GM18861 (cell line): ENCODE measurements around the gene LIG1.

Source experiments
- ATAC-seq: cut with Tn5 transposase; IDR thresholded peaks from one replicate; pipeline ENCODE4 v1.9.1; 2021; ENCODE audit not compliant: unreplicated experiment

LIG1 gene

GRCh38 chr19:48169939-48170803 is at the start of gene LIG1, which contains the start of gene ZSWIM9:
Gene LIG1, minus strand, starts transcription at chr19:48170344. Its CDS starts 4,778 bp downstream, at chr19:48165566.
Gene ZSWIM9, plus strand, starts transcription at chr19:48170680. Its CDS starts 1,123 bp downstream, at chr19:48171803.
- ATAC-seq: peak; percentile 61

GRCh38 chr19:48218997-48219396 is 48.9 kb upstream of the LIG1 start:
- ATAC-seq: no peak

DNA sequence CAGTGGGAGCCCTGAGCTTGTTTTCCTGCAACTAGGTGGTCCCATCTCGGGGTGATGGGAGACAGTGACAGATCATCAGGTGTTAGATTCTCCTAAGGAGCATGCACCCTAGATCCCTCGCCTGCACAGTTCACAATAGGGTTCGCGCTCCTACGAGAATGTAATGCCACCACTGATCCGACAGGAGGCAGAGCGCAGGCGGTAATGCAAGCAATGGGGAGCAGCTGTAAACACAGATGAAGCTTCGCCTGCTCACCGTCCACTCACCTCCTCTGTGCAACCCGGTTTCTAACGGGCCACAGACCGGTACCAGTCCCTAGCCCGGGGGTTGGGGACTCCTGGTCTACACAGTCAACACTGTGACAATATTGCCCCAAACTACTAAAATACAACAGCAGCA is 46.8 kb upstream of the LIG1 start:
- ATAC-seq: no peak

DNA sequence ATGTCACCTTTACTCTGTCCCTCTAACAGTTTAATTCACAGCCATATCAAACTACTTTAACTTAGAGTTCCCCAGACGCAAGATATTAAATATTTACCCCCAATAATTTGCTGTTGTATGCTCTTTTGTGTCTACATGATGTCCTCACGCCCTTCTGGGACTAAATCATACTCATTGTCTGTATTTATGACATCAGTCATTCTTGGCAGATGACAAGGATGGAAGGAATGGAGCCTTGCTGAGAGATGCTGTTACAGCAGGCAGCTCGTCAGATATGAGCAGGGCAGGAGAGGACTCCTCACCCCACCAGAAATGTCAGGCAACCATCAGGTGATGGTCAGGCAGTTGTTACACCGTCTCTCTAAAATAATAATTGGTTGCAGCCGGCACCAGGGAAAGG is 43.8 kb upstream of the LIG1 start:
- no peak for ATAC-seq

- ATAC-seq: no peak
Measured at GRCh38 chr19:48210005-48210404, 39.9 kb upstream of the LIG1 start.

GRCh38 chr19:48206397-48207093 is 36.4 kb upstream of the LIG1 start:
- ATAC-seq: no peak

GRCh38 chr19:48203794-48204628 is 33.9 kb upstream of the LIG1 start:
- ATAC-seq: peak; percentile 75

DNA sequence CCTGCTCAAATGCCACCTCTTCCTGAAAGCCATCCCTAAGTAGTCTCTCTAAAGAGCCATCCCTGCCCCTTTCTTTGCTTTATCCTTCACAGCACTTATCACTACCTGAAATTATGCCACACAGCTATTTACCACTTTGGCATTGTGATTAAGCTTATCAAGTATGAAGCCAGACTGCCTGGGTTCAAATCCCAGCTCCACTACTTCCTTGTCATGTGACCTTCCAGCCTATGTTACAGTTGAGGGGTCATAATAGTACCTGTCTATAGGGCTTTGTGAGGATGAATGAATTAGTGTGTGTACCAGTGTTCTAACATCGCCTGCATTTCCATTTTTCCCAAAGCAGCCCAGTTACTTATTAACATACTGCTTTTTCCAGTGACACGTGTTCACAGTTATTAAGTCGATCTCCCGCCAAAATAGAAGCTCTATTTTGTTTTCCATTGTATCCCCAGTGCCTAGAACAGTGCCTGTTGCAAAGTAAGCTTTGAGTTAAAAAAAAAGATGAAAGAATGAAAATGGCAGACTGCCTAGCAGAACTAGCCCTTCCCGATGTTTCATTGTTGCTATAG is 33.2 kb upstream of the LIG1 start:
- ATAC-seq: no peak

- no peak for ATAC-seq
Measured at GRCh38 chr19:48196933-48197665, 27.0 kb upstream of the LIG1 start.

- no peak for ATAC-seq
Measured at GRCh38 chr19:48196321-48196763, 26.2 kb upstream of the LIG1 start.

DNA sequence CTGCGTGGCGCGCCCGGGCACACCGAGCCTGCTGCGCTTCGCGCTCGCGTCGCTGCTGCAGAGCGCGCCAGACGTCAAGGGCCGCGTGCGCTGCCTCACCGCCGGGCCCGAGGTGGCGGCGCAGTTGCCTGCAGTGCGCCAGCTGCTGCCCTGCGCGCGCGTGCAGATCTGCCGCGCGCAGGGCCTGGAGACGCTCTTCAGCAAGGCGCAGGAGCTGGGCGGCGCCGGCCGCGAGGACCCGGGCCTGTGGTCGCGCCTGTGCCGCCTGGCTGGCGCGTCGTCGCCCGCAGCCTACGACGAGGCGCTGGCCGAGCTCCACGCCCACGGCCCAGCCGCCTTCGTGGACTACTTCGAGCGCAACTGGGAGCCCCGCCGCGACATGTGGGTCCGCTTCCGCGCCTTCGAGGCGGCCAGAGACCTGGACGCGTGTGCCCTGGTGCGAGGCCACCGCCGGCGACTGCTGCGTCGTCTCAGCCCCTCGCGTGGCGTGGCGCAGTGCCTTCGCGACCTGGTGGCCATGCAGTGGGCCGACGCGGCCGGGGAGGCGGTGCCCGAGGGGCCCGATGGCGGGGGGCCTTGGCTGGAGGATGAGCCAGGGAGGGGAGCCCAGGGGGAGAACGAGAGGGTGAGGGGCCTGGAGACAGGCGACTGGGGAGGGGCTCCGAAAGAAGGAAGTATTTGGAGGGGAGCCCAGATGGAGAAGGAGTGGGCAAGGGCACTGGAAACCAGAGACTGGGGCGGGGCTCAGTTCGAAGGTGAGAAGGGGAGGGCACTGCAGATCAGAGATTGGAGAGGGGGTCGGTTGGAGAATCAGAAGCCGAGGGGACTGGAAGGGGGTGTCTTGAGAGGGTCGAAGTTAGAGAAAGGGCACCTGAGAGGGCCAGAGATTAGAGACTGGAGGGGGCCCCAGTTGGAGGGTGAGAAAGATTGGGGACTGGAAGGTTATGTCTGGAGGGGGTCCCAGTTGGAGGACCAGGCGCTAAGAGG is 25.0 kb upstream of the LIG1 start:
- no peak for ATAC-seq

GRCh38 chr19:48194041-48194843 is 24.1 kb upstream of the LIG1 start:
- no peak for ATAC-seq

GRCh38 chr19:48192750-48193149 is 22.6 kb upstream of the LIG1 start:
- ATAC-seq: no peak

GRCh38 chr19:48190885-48191284 is 20.7 kb upstream of the LIG1 start:
- ATAC-seq: no peak

- ATAC-seq: no peak
Measured at GRCh38 chr19:48190288-48190884, 20.2 kb upstream of the LIG1 start.

- no peak for ATAC-seq
Measured at GRCh38 chr19:48186541-48186991, 16.4 kb upstream of the LIG1 start.

DNA sequence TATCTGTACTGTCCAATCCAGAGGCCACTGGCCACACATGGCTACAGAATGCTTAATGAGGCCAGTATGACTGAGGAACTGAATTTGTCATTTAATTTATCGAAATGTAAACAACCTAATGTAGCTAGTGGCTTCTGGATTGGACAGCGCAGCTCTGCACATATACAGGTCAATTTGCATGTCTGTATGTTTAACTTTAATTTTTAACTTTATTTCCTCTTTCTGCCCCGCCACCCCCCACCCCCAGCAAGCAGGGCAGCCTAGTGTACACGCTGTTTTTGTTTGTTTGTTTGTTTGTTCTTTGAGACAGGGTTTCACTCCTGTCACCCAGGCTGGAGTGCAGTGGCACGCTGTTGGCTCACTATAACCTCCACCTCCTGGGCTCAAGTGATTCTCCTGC is 15.9 kb upstream of the LIG1 start:
- no peak for ATAC-seq

DNA sequence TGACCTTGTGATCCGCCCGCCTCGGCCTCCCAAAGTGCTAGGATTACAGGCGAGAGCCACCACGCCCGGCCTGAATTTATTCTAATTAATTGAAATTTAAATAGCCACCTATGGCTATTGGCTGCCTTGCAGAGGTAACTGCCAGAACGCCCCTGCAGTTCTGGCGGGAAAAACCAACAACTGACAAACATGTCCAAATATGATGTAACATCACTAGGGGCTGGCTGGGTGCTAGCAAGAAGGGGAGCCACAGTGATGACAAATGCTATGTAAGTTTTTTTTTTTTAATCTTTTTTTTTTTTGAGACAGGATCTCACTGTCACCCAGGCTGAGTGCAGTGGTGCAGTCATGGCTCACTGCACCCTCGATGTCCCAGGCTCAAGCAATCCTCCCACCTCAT is 13.2 kb upstream of the LIG1 start:
- no peak for ATAC-seq
